K562 (cell line): ENCODE results near the gene DNAJB6. TPM values are rescaled to one million over a fixed set of nuclear protein-coding genes. Genes with fewer than 3 reads are reported as not detected.
A peak's percentile ranks its signal among the peaks of the same experiment; 100 is the strongest.

Experiments
- ATAC-seq: fragments of 200-7000 bp; cut with Tn5 transposase; 3 replicates; pipeline ENCODE4 v1.9.1; 2020; ENCODE audit warnings: moderate library complexity
- BruUV-seq: library from RNA; stranded (reverse); fragments of 400-500 nt; replicated peaks from 2 replicates; lab custom pipeline; 2021; lab: Mats Ljungman, UMichigan
- CTCF ChIA-PET: fragments of 300-600 bp; formaldehyde crosslinking; extraction: SDS; loops from one replicate; lab custom pipeline; 2021; ENCODE audit warnings: low intra/inter-chr PET ratio; lab: Yijun Ruan, JAX
- POLR2A ChIA-PET: fragments of 300-600, 350-650 bp; sonication (Branson Sonifier 250); formaldehyde crosslinking; extraction: SDS; loops from one replicate; lab custom pipeline; 2021; ENCODE audit warnings: antibody characterized with exemption, inconsistent platforms; lab: Yijun Ruan, JAX
- DNase-seq, 4 experiments: peaks; one replicate each; pipeline versions ENCODE4 v3.0.0 to v3.0.0-alpha.2; 2011 to 2018; ENCODE audit warnings: low spot score in 3 of 4, mixed read lengths in 3 of 4; ENCODE audit errors: extremely low read depth in 1 of 4
- FAIRE-seq: peaks from 2 replicates; lab custom pipeline; 2011; peaks lifted over from hg19 to GRCh38; lab: Jason Lieb, UNC
- H2AFZ ChIP-seq: 2 replicates; pipeline ENCODE4 v1.6.0; 2011; ENCODE audit warnings: low read depth, low read length, control low read depth, inconsistent platforms
- H3K27ac ChIP-seq: fragments of 200-600 bp; 3 replicates; pipeline ENCODE4 v1.8.0; 2011; ENCODE audit warnings: low read depth, mild to moderate bottlenecking, control low read depth, inconsistent platforms, low read length, moderate library complexity, mixed read lengths; ENCODE audit errors: extremely low read depth
- H3K27me3 ChIP-seq, 2 experiments: fragments of 300-600 bp in 1 of 2; 2 replicates in 1 of 2; 3 replicates in 1 of 2; pipeline versions ENCODE4 v1.6.0 to v1.8.0; 2011; ENCODE audit warnings: inconsistent platforms in 2 of 2, low read length in 2 of 2, mild to moderate bottlenecking in 1 of 2, mixed read lengths in 1 of 2, moderate library complexity in 1 of 2; ENCODE audit not compliant: control insufficient read depth in 2 of 2, insufficient read depth in 2 of 2
- H3K36me3 ChIP-seq: fragments of 300-600 bp; 3 replicates; pipeline ENCODE4 v1.8.0; 2011; ENCODE audit warnings: mild to moderate bottlenecking, low read length, inconsistent platforms; ENCODE audit not compliant: control insufficient read depth, insufficient read depth
- H3K4me1 ChIP-seq, 2 experiments: fragments of 200-600 bp in 1 of 2; replicated peaks in 1 of 2; 2 replicates in 1 of 2; 3 replicates in 1 of 2; pipeline versions ENCODE4 v1.5.1 to v1.8.0; 2011; ENCODE audit warnings: inconsistent platforms in 2 of 2, low read length in 2 of 2, mild to moderate bottlenecking in 1 of 2, mixed read lengths in 1 of 2, moderate library complexity in 1 of 2; ENCODE audit not compliant: control insufficient read depth in 2 of 2, insufficient read depth in 2 of 2
- H3K4me2 ChIP-seq: 2 replicates; pipeline ENCODE4 v1.6.1; 2011; ENCODE audit warnings: low read length, control low read depth, inconsistent platforms, mixed read lengths; ENCODE audit not compliant: insufficient read depth
- H3K4me3 ChIP-seq: fragments of 200-600 bp; sonication (generic), shearing (Covaris generic); 2 replicates; pipeline ENCODE4 v1.5.1; 2016; ENCODE audit warnings: control low read depth, inconsistent platforms
- H3K79me2 ChIP-seq: fragments of 200-600 bp; 3 replicates; pipeline ENCODE4 v1.8.0; 2011; ENCODE audit warnings: low read length, inconsistent platforms; ENCODE audit not compliant: control insufficient read depth, insufficient read depth
- H3K9ac ChIP-seq, 2 experiments: 2 replicates each; pipeline versions ENCODE4 v1.6.0 to v1.6.1; 2011; ENCODE audit warnings: low read depth in 2 of 2, low read length in 2 of 2, control low read depth in 1 of 2, inconsistent platforms in 1 of 2, mild to moderate bottlenecking in 1 of 2, mixed read lengths in 1 of 2; ENCODE audit not compliant: insufficient read depth in 1 of 2
- H3K9me1 ChIP-seq: one replicate; pipeline ENCODE4 v1.6.0; 2011; ENCODE audit warnings: inconsistent platforms, mild to moderate bottlenecking, low read length, moderate library complexity; ENCODE audit not compliant: control insufficient read depth, insufficient read depth
- H3K9me3 ChIP-seq: replicated peaks from 2 replicates; pipeline ENCODE4 v1.5.1; 2011; ENCODE audit warnings: low read depth, low read length, inconsistent platforms; ENCODE audit not compliant: control insufficient read depth, insufficient read depth
- H4K20me1 ChIP-seq: replicated peaks from 2 replicates; pipeline ENCODE4 v1.6.1; 2011; ENCODE audit warnings: low read length, inconsistent platforms, mixed read lengths; ENCODE audit not compliant: control insufficient read depth, insufficient read depth
- ELF4 ChIP-seq: fragments of 450-650 bp; formaldehyde crosslinking; IDR thresholded peaks from 2 replicates; pipeline ENCODE4 v1.4.0; 2022; ENCODE audit warnings: missing genetic modification characterization
- KHSRP ChIP-seq: fragments of 450-650 bp; IDR thresholded peaks from 2 replicates; pipeline ENCODE4 v1.6.1; 2017
- RBM39 ChIP-seq: fragments of 200-400 bp; formaldehyde crosslinking; optimal IDR thresholded peaks from 2 replicates; pipeline ENCODE3; 2018; ENCODE audit warnings: low read depth, low read length
- ZFP36 ChIP-seq: fragments of 150-350 bp; IDR thresholded peaks from 2 replicates; pipeline ENCODE4 v1.6.1; 2018; ENCODE audit warnings: low read length, low read depth; ENCODE audit not compliant: partially characterized antibody
- ZNF764 ChIP-seq: fragments of 250-450 bp; sonication (Bioruptor Pico); IDR thresholded peaks from 2 replicates; pipeline ENCODE4 v1.4.0; 2020; ENCODE audit warnings: low read depth, mild to moderate bottlenecking, moderate library complexity
- WGBS: fragments of 100-300 bp; shearing (Covaris generic); methylation state at CpG from one replicate; pipeline ENCODE4 v1.1.6; 2016; ENCODE audit warnings: low coverage, mixed read lengths; ENCODE audit not compliant: insufficient coverage; ENCODE audit errors: missing lambda C conversion rate; 5-methylcytosine and 5-hydroxymethylcytosine counted together
- in situ Hi-C: fragments of 300-500 bp; cut with MboI; formaldehyde crosslinking; loops from 4 replicates; pipeline ENCODE4 v1.15.0; 2018; ENCODE audit warnings: inconsistent platforms, mixed read lengths
- intact Hi-C: fragments of 100-400 bp; cut with micrococcal nuclease; formaldehyde crosslinking; loops from 2 replicates; pipeline ENCODE4 v1.14.2; 2022
- polyA plus RNA-seq, 8 experiments: library from polyadenylated mRNA; depleted of rRNA in 4 of 8; stranded (reverse) in 5 of 8; unstranded in 3 of 8; fragments of >200 nt; fragmentation: Nextera tagmentation in 2 of 8; fragmentation: Illumina TruSeq in 1 of 8; extraction: Ambion mirVana in 2 of 8; extraction: Trizol in 1 of 8; gene quantifications; 2 replicates each; pipeline versions ENCODE4 v1.2.1 to v1.2.3, GENCODE V29; 2011 to 2014; ENCODE audit warnings: inconsistent platforms in 1 of 8, missing spikeins in 1 of 8
- total RNA-seq, 7 experiments: library from RNA; depleted of rRNA in 6 of 7; stranded (reverse); fragments of >200 nt in 6 of 7; fragmentation: Illumina TruSeq in 2 of 7; extraction: Trizol in 2 of 7; gene quantifications; 2 replicates each; pipeline versions ENCODE4 v1.2.1 to v1.2.3, GENCODE V29; 2011 to 2021; ENCODE audit warnings: low replicate concordance in 1 of 7
- TF ChIP-seq, protein P1 (sequence below): sonication (generic); formaldehyde crosslinking; IDR thresholded peaks from 2 replicates; pipeline ENCODE4 v1.9.0; 2022; ENCODE audit warnings: mild to moderate bottlenecking, missing genetic modification reagents
- TF ChIP-seq, protein P2 (sequence below): sonication (generic); formaldehyde crosslinking; IDR thresholded peaks from 2 replicates; pipeline ENCODE4 v1.8.1; 2023; ENCODE audit warnings: mild to moderate bottlenecking, missing genetic modification reagents, moderate library complexity

The DNAJB6 gene
- total and polyA plus RNA-seq, 9 of the 15 experiments (the other 6 are each of a cell fraction or from before 2014, with no cell fraction given) = 84.5 to 158 (median 135) TPM

DNA sequence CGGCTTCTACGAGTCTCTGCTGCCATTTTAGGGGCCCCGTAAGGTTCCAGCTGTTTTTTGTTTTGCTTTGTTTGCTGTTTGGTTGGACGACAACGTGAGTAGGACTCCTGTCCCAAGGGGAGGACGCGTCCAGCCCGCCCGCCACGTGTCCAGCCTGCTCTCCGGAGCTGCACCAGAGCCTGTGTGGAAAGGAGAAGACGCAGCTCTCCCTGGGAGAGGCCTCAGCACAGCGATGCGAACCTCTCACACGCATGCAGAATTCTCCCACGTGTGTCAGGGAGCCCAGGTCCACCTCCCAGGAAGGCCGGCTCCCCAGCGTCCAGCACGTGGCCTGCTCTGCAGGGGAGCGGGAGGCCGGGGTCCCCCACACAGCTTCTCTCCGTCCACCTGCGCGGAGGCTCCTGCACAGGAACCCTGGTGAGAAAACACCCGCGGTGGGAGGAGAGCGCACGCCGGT is 36.4 kb upstream of the DNAJB6 start:
- H3K27me3 ChIP-seq = peaks cover 5 to 8% of the 10 kb centered on the region in 2 experiments; a peak in 4 of 5 replicates
- no peaks in the 10 kb centered on the region for H3K79me2 ChIP-seq
- BruUV-seq = no TSS peak
- peak overlapping the region; percentile 71 for H2AFZ ChIP-seq
- H3K4me3 ChIP-seq = no peak overlapping the region
- H3K9ac ChIP-seq = peak overlapping the region in 1 of 2 experiments; percentile 0; a peak in 2 of 4 replicates
- no peak overlapping the region for H3K4me2 ChIP-seq
- H3K4me1 ChIP-seq = peaks cover 17 to 28% of the 10 kb centered on the region in 2 experiments; a peak in 4 of 5 replicates
- H3K9me3 ChIP-seq = no peaks in the 10 kb centered on the region
- CTCF ChIA-PET = no interaction called here
- in situ Hi-C loops (no loop called here), intact Hi-C loops (no loop called here)
- no peaks in the 10 kb centered on the region for H4K20me1 ChIP-seq
- POLR2A ChIA-PET = interaction anchor here (0.6 kb wide), 1 partner anchor 97 kb away, joined by 3 read pairs; no protein-coding TSS in a partner anchor
- no peak for ATAC-seq
- no peak for TF ChIP-seq ZNF764
- TF ChIP-seq, protein P1, sequence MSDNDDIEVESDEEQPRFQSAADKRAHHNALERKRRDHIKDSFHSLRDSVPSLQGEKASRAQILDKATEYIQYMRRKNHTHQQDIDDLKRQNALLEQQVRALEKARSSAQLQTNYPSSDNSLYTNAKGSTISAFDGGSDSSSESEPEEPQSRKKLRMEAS (CRISPR knock-in tag) = peak; percentile 13; the same call in 1 of the 2 replicates
- no peak for FAIRE-seq
- no peaks in the 10 kb centered on the region for H3K36me3 ChIP-seq
- DNase-seq = no peak
- WGBS = 67% methylated on average over 24 of the region's 29 CpGs
- peaks cover 8% of the 10 kb centered on the region for H3K9me1 ChIP-seq
- no peak overlapping the region for H3K27ac ChIP-seq

DNA sequence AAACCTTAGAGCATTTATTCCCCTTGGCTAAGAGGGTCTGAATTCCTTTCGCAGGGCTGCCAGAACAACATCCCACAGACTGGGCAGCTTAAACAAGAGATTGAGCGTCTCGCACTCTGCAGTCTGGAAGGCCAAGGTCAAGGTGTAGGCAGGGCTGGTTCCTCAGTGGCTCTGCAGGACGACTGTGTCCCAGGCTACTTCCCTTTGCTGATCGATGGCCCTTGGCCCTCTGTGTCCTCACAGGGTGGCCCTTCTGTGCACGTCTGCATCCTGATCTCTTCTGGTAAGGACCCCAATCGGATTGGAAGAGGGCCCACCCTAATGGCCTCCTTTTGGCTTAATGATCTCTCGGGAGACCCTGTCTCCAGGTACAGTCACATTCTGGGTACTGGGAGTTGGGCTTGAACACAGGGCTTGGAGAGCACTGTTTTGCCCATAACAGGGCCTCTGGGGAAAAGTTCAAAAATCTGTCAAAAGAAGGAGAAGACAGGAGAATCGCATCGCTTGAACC is 35.1 kb upstream of the DNAJB6 start:
- Histone ChIP-seq H2AFZ (peak overlapping the region; percentile 77; the same call in 1 of the 2 replicates), H4K20me1 (no peaks in the 10 kb centered on the region), H3K9ac (peak overlapping the region in 1 of 2 experiments; percentile 72; a peak in 2 of 4 replicates), H3K27me3 (peaks cover 0 to 3% of the 10 kb centered on the region in 2 experiments; a peak in 3 of 5 replicates), H3K27ac (no peak overlapping the region), H3K79me2 (no peaks in the 10 kb centered on the region), H3K36me3 (no peaks in the 10 kb centered on the region), H3K4me3 (no peak overlapping the region), H3K4me2 (no peak overlapping the region), H3K9me1 (peaks cover 8% of the 10 kb centered on the region), H3K9me3 (no peaks in the 10 kb centered on the region), H3K4me1 (peaks cover 17 to 27% of the 10 kb centered on the region in 2 experiments; a peak in 4 of 5 replicates)
- in situ Hi-C loops (no loop called here), intact Hi-C loops (no loop called here)
- DNase-seq = peak in 1 of 4 experiments; percentile 10
- ChIA-PET CTCF (no interaction called here), POLR2A (no interaction called here)
- no peak for ATAC-seq
- no peak for FAIRE-seq
- no TSS peak for BruUV-seq
- WGBS = 59% methylated on average over 10 of the region's 10 CpGs
- TF ChIP-seq, protein P2, sequence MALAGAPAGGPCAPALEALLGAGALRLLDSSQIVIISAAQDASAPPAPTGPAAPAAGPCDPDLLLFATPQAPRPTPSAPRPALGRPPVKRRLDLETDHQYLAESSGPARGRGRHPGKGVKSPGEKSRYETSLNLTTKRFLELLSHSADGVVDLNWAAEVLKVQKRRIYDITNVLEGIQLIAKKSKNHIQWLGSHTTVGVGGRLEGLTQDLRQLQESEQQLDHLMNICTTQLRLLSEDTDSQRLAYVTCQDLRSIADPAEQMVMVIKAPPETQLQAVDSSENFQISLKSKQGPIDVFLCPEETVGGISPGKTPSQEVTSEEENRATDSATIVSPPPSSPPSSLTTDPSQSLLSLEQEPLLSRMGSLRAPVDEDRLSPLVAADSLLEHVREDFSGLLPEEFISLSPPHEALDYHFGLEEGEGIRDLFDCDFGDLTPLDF = no peak
- TF ChIP-seq ZFP36 (no peak), KHSRP (no peak), ELF4 (CRISPR knock-in tag) (no peak), RBM39 (no peak)
